Spinal cord (tissue), 9 donors: ENCODE results near the gene FBL. TPM values are rescaled to one million over a fixed set of nuclear protein-coding genes. Genes with fewer than 3 reads are reported as not detected.

Experiments used
- DNase-seq, 6 donors: peaks; one replicate each; pipeline versions ENCODE4 v3.0.0 to v3.0.0-alpha.2; 2013 to 2015; ENCODE audit warnings: low spot score in 6 of 6, low read depth in 4 of 6
- H3K27ac ChIP-seq: one replicate; pipeline ENCODE4 v1.5.1; 2013; ENCODE audit warnings: low read depth, low read length, control low read depth
- H3K27me3 ChIP-seq: one replicate; pipeline ENCODE4 v1.6.1; 2013; ENCODE audit warnings: low read length; ENCODE audit not compliant: control insufficient read depth, insufficient read depth
- H3K36me3 ChIP-seq: one replicate; pipeline ENCODE4 v1.6.1; 2013; ENCODE audit warnings: low read length; ENCODE audit not compliant: control insufficient read depth, insufficient read depth
- H3K4me1 ChIP-seq: one replicate; pipeline ENCODE4 v1.6.1; 2013; ENCODE audit warnings: low read length; ENCODE audit not compliant: control insufficient read depth, insufficient read depth
- H3K4me3 ChIP-seq: one replicate; pipeline ENCODE4 v1.5.1; 2013; ENCODE audit warnings: low read depth, low read length, control low read depth
- H3K9me3 ChIP-seq: one replicate; pipeline ENCODE4 v1.6.1; 2013; ENCODE audit warnings: low read length; ENCODE audit not compliant: control insufficient read depth, insufficient read depth
- polyA plus RNA-seq, 2 donors: library from polyadenylated mRNA; unstranded; fragments of 120-200 nt; gene quantifications; one replicate each; pipeline ENCODE4 v1.2.1, GENCODE V29; 2013; ENCODE audit not compliant: insufficient read length in 2 of 2
- small RNA-seq: library from RNA; depleted of rRNA; stranded (forward); fragments of <200 nt; gene quantifications from one replicate; pipeline ENCODE3, GENCODE V24; 2014; ENCODE audit warnings: low replicate concordance
- total RNA-seq, 2 donors: library from RNA; depleted of rRNA in 1 of 2; stranded (reverse); fragments of 120-200 nt in 1 of 2; fragments of >200 nt in 1 of 2; gene quantifications; one replicate each; pipeline versions ENCODE4 v1.2.3 to v1.2.4, GENCODE V29; 2013 to 2014

The FBL gene
- total and polyA plus RNA-seq, 4 donors, result 98.0 to 148 (median 131) TPM

DNA sequence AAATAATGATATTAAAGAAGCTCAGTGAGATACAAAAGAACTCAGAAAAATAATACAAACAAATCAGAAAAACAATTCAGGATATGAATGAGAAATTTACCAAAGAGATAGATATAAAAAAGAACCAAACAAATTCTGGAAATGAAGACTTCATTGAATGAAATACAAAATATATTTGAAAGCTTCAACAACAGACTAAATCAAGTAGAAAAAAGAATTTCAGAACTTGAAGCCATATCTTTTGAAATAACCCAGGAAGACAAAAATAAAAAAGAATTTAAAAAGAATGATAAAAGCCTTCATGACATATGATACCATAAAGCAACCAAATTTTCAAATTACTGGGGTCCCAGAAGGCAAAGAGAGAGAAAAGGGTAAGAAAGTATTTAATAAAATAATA, 57.9 kb downstream of the FBL start:
- Histone ChIP-seq H3K9me3 (peaks cover 4% of the 10 kb centered on the region), H3K36me3 (no peaks in the 10 kb centered on the region), H3K27me3 (no peaks in the 10 kb centered on the region), H3K4me1 (no peaks in the 10 kb centered on the region), H3K27ac (no peak overlapping the region), H3K4me3 (no peak overlapping the region)
- no peak for DNase-seq

Small RNA genes lying within 50 kb of the gene (small RNA-seq; reads per million reads assigned to genes)
- gene MIR6719, result not detected

Other genes with a start within 250 kb of the FBL start
- gene LGALS13, start 243.9 kb downstream of the FBL start, total RNA-seq, result under 1 TPM in 1 of 2 donors, not detected in 1; 0.28 TPM
- under 1 TPM in 1 of 2 donors, not detected in 1; 0.65 TPM for gene LGALS13, start 243.9 kb downstream of the FBL start, polyA plus RNA-seq
- gene LGALS16, start 190.5 kb downstream of the FBL start, total RNA-seq, result not detected
- under 1 TPM; 0.69 to 0.70 TPM for gene LGALS16, start 190.5 kb downstream of the FBL start, polyA plus RNA-seq
- gene LGALS14, start 141.9 kb downstream of the FBL start, total RNA-seq, result under 1 TPM in 1 of 2 donors, not detected in 1; 0.28 TPM
- under 1 TPM; 0.35 to 0.57 TPM for gene LGALS14, start 141.9 kb downstream of the FBL start, polyA plus RNA-seq
- gene CLC, start 108.3 kb downstream of the FBL start, total RNA-seq, result 1 to 10 TPM; 1.2 to 8.4 TPM
- gene CLC, start 108.3 kb downstream of the FBL start, polyA plus RNA-seq, result under 1 TPM; 0.51 to 0.82 TPM
- not detected for gene LEUTX, start 67.5 kb downstream of the FBL start, total RNA-seq
- gene LEUTX, start 67.5 kb downstream of the FBL start, polyA plus RNA-seq, result not detected
- gene DYRK1B, start 12.2 kb downstream of the FBL start, total RNA-seq, result 10 to 100 TPM; 12.6 to 16.6 TPM
- 10 to 100 TPM; 32.9 to 38.4 TPM for gene DYRK1B, start 12.2 kb downstream of the FBL start, polyA plus RNA-seq
- 1 to 10 TPM; 2.9 to 3.7 TPM for gene FCGBP, start 88.3 kb upstream of the FBL start, total RNA-seq
- 1 to 10 TPM; 2.0 to 2.3 TPM for gene FCGBP, start 88.3 kb upstream of the FBL start, polyA plus RNA-seq
- gene PSMC4, start 124.8 kb upstream of the FBL start, total RNA-seq, result 10 to 100 TPM; 80.9 to 90.5 TPM
- 100 to 1,000 TPM; 104 to 106 TPM for gene PSMC4, start 124.8 kb upstream of the FBL start, polyA plus RNA-seq
- gene ZNF546, start 150.7 kb upstream of the FBL start, total RNA-seq, result 10 to 100 TPM; 14.1 to 18.0 TPM
- 1 to 10 TPM; 6.1 to 9.5 TPM for gene ZNF546, start 150.7 kb upstream of the FBL start, polyA plus RNA-seq
- gene ZNF780B, start 209.9 kb upstream of the FBL start, total RNA-seq, result 10 to 100 TPM; 32.7 to 35.7 TPM
- 10 to 100 TPM; 17.7 to 18.9 TPM for gene ZNF780B, start 209.9 kb upstream of the FBL start, polyA plus RNA-seq
- gene ZNF780A, start 244.6 kb upstream of the FBL start, total RNA-seq, result 10 to 100 TPM; 27.2 to 27.4 TPM
- gene ZNF780A, start 244.6 kb upstream of the FBL start, polyA plus RNA-seq, result 10 to 100 TPM in 1 of 2 donors, 1 to 10 TPM in 1; 9.0 to 14.5 TPM